NCI-H345 treated with DMSO at 0.1 percent for 48 hours (cell line): ENCODE measurements around the gene CAVIN3.

Source experiments
- DNase-seq: peaks from one replicate; lab custom pipeline; 2025; ENCODE audit not compliant: unreplicated experiment; lab: John Stamatoyannopoulos, UW

Gene CAVIN3

GRCh38 chr11:6271598-6271997 is 48.7 kb downstream of the CAVIN3 start:
- no peak for DNase-seq

- DNase-seq = no peak
Observed at GRCh38 chr11:6270584-6271246, 49.6 kb downstream of the CAVIN3 start.

GRCh38 chr11:6269994-6270393 is 50.3 kb downstream of the CAVIN3 start:
- no peak for DNase-seq
